Activated naive CD8-positive, alpha-beta T cell treated with anti-CD3 and anti-CD28 coated beads for 36 hours (primary cell): ENCODE measurements around the gene GFPT2. TPM values are rescaled to one million over a fixed set of nuclear protein-coding genes. Genes with fewer than 3 reads are reported as not detected.
"Not testable (repeated sequence)": the region's sequence is repeated elsewhere in the genome, so short reads cannot be mapped to it uniquely, and the experiment has no call there.

Experiments used
- DNase-seq: peaks from one replicate; pipeline ENCODE4 v3.0.0; 2021
- H3K27ac Mint-ChIP-seq: one replicate; pipeline ENCODE4 v1.8.0; 2022; ENCODE audit warnings: mild to moderate bottlenecking, moderate library complexity, mixed read lengths
- H3K27me3 Mint-ChIP-seq: one replicate; pipeline ENCODE4 v1.8.0; 2022; ENCODE audit warnings: mild to moderate bottlenecking, mixed read lengths
- H3K36me3 Mint-ChIP-seq: one replicate; pipeline ENCODE4 v1.8.0; 2021; ENCODE audit warnings: mild to moderate bottlenecking, mixed read lengths
- H3K4me1 Mint-ChIP-seq: one replicate; pipeline ENCODE4 v1.8.0; 2021; ENCODE audit warnings: mixed read lengths
- H3K4me3 Mint-ChIP-seq: one replicate; pipeline ENCODE4 v1.8.0; 2022; ENCODE audit warnings: mild to moderate bottlenecking, moderate library complexity, mixed read lengths
- H3K9me3 Mint-ChIP-seq: one replicate; pipeline ENCODE4 v1.8.0; 2022; ENCODE audit warnings: mixed read lengths
- total RNA-seq, 2 experiments: library from RNA; stranded (reverse); gene quantifications; one replicate each; pipeline ENCODE4 v1.2.3, GENCODE V29; 2021

The GFPT2 gene
- total RNA-seq, 2 experiments from 2014 or later: 0.10 to 0.18 TPM

GRCh38 chr5:180299014-180299413 is 54.1 kb downstream of the GFPT2 start:
- not testable (repeated sequence) for H3K9me3 Mint-ChIP-seq, H3K4me3 Mint-ChIP-seq, H3K36me3 Mint-ChIP-seq, DNase-seq, H3K27ac Mint-ChIP-seq, H3K27me3 Mint-ChIP-seq
- peaks cover 14% of the 10 kb centered on the region for H3K4me1 Mint-ChIP-seq

DNA sequence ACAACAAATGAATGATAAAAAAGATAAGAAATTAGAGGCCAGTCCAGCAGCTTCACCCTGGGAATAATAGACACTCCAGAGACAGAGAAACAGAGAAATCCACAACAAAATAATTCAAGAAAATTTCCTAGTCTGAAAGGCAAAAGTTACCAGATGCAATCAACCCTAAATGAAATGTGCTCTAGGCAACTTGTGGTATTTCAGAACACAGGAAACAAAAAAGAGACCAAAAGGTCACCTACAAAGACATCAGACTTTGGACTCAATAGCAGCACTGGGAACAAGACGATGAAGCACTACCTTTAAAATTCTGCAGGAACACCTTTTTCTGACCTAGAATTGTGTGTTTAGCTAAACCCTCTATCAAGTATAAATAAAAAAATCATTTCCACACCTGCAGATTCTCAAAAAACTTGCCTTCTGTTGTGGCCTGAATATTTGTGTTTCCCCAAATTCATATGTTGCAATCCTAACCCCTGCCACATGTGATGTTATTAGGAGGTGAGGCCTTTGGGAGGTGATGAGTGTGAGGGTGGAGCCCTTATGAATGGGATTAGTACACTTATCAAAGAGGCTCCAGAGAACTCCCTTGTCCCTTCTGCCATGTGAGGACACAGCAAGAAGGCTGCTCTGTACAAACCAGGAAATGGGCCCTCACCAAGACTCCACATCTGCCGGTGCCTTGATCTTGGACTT is 55.4 kb downstream of the GFPT2 start:
- no peak for DNase-seq
- H3K27me3 Mint-ChIP-seq: no peaks in the 10 kb centered on the region
- H3K4me1 Mint-ChIP-seq: peaks cover 22% of the 10 kb centered on the region
- H3K27ac Mint-ChIP-seq: no peak overlapping the region
- no peak overlapping the region for H3K4me3 Mint-ChIP-seq
- peaks cover 2% of the 10 kb centered on the region for H3K36me3 Mint-ChIP-seq
- H3K9me3 Mint-ChIP-seq: no peaks in the 10 kb centered on the region

DNA sequence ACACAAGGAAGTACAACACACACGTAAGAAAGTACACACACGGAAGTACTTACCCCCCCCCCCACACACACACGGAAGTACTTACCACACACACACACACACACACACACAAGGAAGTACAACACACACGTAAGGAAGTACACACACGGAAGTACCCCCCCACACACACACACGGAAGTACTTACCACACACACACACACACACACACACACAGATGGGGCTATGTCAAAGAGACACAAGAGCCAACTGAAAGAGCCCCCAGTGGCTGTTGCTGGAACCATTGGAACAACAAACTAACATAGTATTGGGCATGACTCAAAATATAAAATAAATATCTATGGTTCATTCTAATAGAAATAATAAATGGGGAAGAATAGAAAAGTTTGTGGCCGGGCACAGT is 56.4 kb downstream of the GFPT2 start:
- Mint-ChIP-seq H3K4me3 (no peak overlapping the region), H3K4me1 (peaks cover 24% of the 10 kb centered on the region)
- no peak for DNase-seq

GRCh38 chr5:180294913-180295555 is 58.1 kb downstream of the GFPT2 start:
- Mint-ChIP-seq H3K4me3 (no peak overlapping the region), H3K27me3 (no peaks in the 10 kb centered on the region), H3K27ac (no peak overlapping the region), H3K36me3 (peaks cover 4% of the 10 kb centered on the region), H3K4me1 (peaks cover 33% of the 10 kb centered on the region), H3K9me3 (no peaks in the 10 kb centered on the region)
- DNase-seq: no peak

More for the DNA sequence above, 56.4 kb downstream of the GFPT2 start:
- no peaks in the 10 kb centered on the region for H3K9me3 Mint-ChIP-seq
- peaks cover 2% of the 10 kb centered on the region for H3K36me3 Mint-ChIP-seq
- H3K27me3 Mint-ChIP-seq: no peaks in the 10 kb centered on the region
- H3K27ac Mint-ChIP-seq: peak overlapping the region; percentile 40

DNA sequence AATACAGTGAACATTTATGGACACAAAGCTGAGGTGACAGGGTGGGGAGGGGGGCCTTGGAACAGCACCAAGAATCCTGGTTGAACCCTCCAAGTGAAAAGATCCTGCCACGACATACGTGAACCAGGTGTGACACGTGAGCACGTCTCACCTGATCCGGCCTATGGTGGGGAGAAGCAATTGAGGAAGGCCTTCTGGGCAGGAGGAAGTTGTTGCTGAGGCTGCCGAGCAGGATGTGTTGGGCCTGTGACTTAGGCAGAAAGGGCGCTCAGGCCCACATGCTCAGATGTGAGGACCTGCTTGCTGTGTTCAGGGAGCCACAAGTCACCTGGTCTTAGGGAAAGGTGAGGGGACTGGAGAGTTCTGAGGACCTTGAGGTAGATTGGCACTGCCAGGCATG is 58.7 kb downstream of the GFPT2 start:
- Mint-ChIP-seq H3K27ac (peak overlapping the region; percentile 94), H3K4me3 (no peak overlapping the region), H3K4me1 (peaks cover 36% of the 10 kb centered on the region), H3K27me3 (no peaks in the 10 kb centered on the region), H3K36me3 (peaks cover 5% of the 10 kb centered on the region), H3K9me3 (no peaks in the 10 kb centered on the region)
- DNase-seq: no peak

- no peaks in the 10 kb centered on the region for H3K9me3 Mint-ChIP-seq
- H3K27me3 Mint-ChIP-seq: no peaks in the 10 kb centered on the region
- peaks cover 35% of the 10 kb centered on the region for H3K4me1 Mint-ChIP-seq
- peak within 1 kb of the TSS; percentile 91 for H3K4me3 Mint-ChIP-seq
- peaks cover 5% of the 10 kb centered on the region for H3K36me3 Mint-ChIP-seq
- peak within 1 kb of the TSS; percentile 94 for H3K27ac Mint-ChIP-seq
- peak; percentile 90 for DNase-seq
These were observed 60.9 kb downstream of the GFPT2 start, which contains the start of gene MAPK9 for GRCh38 chr5:180291943-180292831. Gene MAPK9, minus strand, starts transcription at chr5:180292083. Its CDS starts 11,522 bp downstream, at chr5:180280561.

- peak overlapping the region; percentile 61 for H3K27ac Mint-ChIP-seq
- no peaks in the 10 kb centered on the region for H3K27me3 Mint-ChIP-seq
- peak overlapping the region; percentile 83 for H3K4me3 Mint-ChIP-seq
- DNase-seq: peak; percentile 50
- peaks cover 13% of the 10 kb centered on the region for H3K36me3 Mint-ChIP-seq
- H3K9me3 Mint-ChIP-seq: no peaks in the 10 kb centered on the region
- peaks cover 35% of the 10 kb centered on the region for H3K4me1 Mint-ChIP-seq
These were observed 61.7 kb downstream of the GFPT2 start for GRCh38 chr5:180291234-180291940.

DNA sequence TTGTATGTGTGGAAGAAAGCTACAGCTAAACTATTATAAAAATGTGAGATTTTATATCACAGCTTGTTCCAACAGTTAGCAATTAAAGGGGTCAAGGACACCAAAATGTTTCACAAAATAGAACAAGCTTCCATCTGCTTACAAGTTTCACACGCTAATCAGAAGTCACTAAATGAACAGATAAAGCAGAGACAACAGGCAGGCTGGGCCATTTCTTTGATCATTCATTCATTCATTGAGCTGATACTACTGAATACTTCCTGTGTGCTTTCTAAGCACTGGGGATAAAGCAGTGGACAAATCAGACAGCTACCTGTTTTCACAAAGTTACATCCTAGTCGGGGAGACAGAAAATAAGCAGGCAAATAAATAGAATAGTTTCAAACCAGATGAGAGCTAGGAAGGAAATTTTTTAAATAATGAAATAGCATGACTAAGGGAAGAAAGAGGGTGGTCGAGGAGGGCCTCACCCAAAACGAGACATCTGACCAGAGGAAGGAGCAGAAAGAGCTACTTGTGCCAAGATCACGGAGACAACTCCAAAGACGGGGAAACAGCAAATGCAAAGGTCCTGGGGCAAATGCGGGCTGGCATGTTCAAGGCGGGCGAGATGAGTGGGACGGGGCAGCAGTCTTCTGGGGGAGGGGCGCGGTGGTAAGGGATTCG is 62.4 kb downstream of the GFPT2 start:
- Mint-ChIP-seq H3K4me3 (peak overlapping the region; percentile 83), H3K27ac (peak overlapping the region; percentile 61), H3K27me3 (no peaks in the 10 kb centered on the region), H3K9me3 (no peaks in the 10 kb centered on the region), H3K36me3 (peaks cover 16% of the 10 kb centered on the region), H3K4me1 (peaks cover 35% of the 10 kb centered on the region)
- DNase-seq: no peak

GRCh38 chr5:180289966-180290365 is 63.2 kb downstream of the GFPT2 start:
- DNase-seq: no peak
- no peaks in the 10 kb centered on the region for H3K9me3 Mint-ChIP-seq
- peaks cover 22% of the 10 kb centered on the region for H3K36me3 Mint-ChIP-seq
- H3K4me3 Mint-ChIP-seq: peak overlapping the region; percentile 83
- peaks cover 33% of the 10 kb centered on the region for H3K4me1 Mint-ChIP-seq
- no peak overlapping the region for H3K27ac Mint-ChIP-seq
- no peaks in the 10 kb centered on the region for H3K27me3 Mint-ChIP-seq

DNA sequence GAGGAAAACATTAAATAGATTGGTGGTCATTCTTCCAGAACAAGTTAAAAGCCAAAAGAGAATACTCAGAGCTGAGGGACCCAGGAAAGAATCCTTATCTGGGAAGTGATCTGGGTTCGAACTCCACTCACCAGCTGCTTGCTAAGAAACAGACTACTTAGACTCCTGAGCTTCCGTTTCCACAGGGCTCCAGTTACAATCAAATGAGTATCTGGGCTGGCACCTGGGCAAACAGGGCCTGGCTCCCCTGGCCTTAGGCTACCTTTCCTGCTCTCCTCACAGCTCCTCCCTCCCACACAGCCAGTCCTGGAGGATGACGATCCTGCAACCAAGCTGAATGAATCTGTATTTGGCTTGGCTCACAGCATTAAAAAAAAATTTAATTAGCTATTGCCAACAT is 63.7 kb downstream of the GFPT2 start:
- Mint-ChIP-seq H3K36me3 (peaks cover 27% of the 10 kb centered on the region), H3K27ac (no peak overlapping the region), H3K4me3 (no peak overlapping the region), H3K9me3 (no peaks in the 10 kb centered on the region), H3K27me3 (no peaks in the 10 kb centered on the region), H3K4me1 (peaks cover 28% of the 10 kb centered on the region)
- DNase-seq: no peak

DNA sequence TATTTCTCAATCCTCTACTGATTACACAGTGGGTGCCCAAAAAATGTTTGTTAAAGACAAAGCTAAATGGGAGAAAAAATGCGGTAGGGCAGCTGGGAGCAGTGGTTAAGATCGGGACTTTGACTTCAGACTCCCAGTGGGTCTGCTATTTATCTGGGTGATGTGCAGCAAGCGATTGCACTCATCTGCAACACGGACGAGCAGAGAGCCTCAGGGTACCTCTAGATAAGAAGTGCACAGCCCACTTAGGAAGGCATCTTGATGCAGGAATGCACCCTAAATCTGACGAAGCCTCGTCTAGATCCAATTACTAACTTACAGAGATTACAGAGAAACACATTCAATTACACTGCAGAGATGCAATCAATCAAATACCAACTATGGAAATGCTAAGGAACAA is 65.3 kb downstream of the GFPT2 start:
- no peaks in the 10 kb centered on the region for H3K27me3 Mint-ChIP-seq
- H3K9me3 Mint-ChIP-seq: no peaks in the 10 kb centered on the region
- peaks cover 39% of the 10 kb centered on the region for H3K36me3 Mint-ChIP-seq
- H3K4me3 Mint-ChIP-seq: no peak overlapping the region
- H3K4me1 Mint-ChIP-seq: peaks cover 18% of the 10 kb centered on the region
- no peak for DNase-seq
- no peak overlapping the region for H3K27ac Mint-ChIP-seq

GRCh38 chr5:180287404-180287803 is 65.7 kb downstream of the GFPT2 start:
- Mint-ChIP-seq H3K27me3 (no peaks in the 10 kb centered on the region), H3K27ac (no peak overlapping the region), H3K4me3 (no peak overlapping the region), H3K9me3 (no peaks in the 10 kb centered on the region), H3K36me3 (peaks cover 43% of the 10 kb centered on the region), H3K4me1 (peaks cover 15% of the 10 kb centered on the region)
- no peak for DNase-seq

GRCh38 chr5:180284149-180284548 is 69.0 kb downstream of the GFPT2 start:
- H3K27ac Mint-ChIP-seq: no peak overlapping the region
- H3K9me3 Mint-ChIP-seq: peaks cover 8% of the 10 kb centered on the region
- DNase-seq: no peak
- no peak overlapping the region for H3K4me3 Mint-ChIP-seq
- H3K36me3 Mint-ChIP-seq: peaks cover 71% of the 10 kb centered on the region
- peaks cover 6% of the 10 kb centered on the region for H3K4me1 Mint-ChIP-seq
- H3K27me3 Mint-ChIP-seq: no peaks in the 10 kb centered on the region

- H3K4me3 Mint-ChIP-seq: no peak overlapping the region
- no peak overlapping the region for H3K27ac Mint-ChIP-seq
- no peak for DNase-seq
- no peaks in the 10 kb centered on the region for H3K27me3 Mint-ChIP-seq
- peaks cover 79% of the 10 kb centered on the region for H3K36me3 Mint-ChIP-seq
- peaks cover 11% of the 10 kb centered on the region for H3K9me3 Mint-ChIP-seq
- H3K4me1 Mint-ChIP-seq: peaks cover 6% of the 10 kb centered on the region
These were observed 70.0 kb downstream of the GFPT2 start for GRCh38 chr5:180283026-180283615.
